Ovary (tissue), 9 donors: Measurements from ENCODE around the gene DHX16. TPM values are rescaled to one million over a fixed set of nuclear protein-coding genes. Genes with fewer than 3 reads are reported as not detected.

Experiments
- DNase-seq, 5 donors: peaks; one replicate each; pipeline ENCODE4 v3.0.0-alpha.2; 2019 to 2020
- H3K27ac ChIP-seq, 2 donors: fragments of 200-600 bp; one replicate each; pipeline versions ENCODE4 v1.5.1 to v1.8.0; 2019 to 2022
- H3K27me3 ChIP-seq: fragments of 200-600 bp; one replicate; pipeline ENCODE4 v1.8.0; 2022
- H3K36me3 ChIP-seq: fragments of 200-600 bp; sonication (generic); one replicate; pipeline ENCODE4 v1.5.1; 2019
- H3K4me1 ChIP-seq: one replicate; pipeline ENCODE4 v1.8.1; 2013; ENCODE audit warnings: mild to moderate bottlenecking, moderate library complexity; ENCODE audit not compliant: insufficient read depth
- H3K4me3 ChIP-seq: fragments of 200-600 bp; sonication (generic); one replicate; pipeline ENCODE4 v1.5.1; 2017
- H3K9me3 ChIP-seq, 2 donors: fragments of 200-600 bp in 1 of 2; sonication (generic) in 1 of 2; one replicate each; pipeline versions ENCODE4 v1.5.1 to v1.8.1; 2013 to 2019; ENCODE audit warnings: mild to moderate bottlenecking in 1 of 2, moderate library complexity in 1 of 2
- CTCF ChIP-seq, 3 donors: fragments of 450-650 bp in 2 of 3; fragments of 200-600 bp in 1 of 3; IDR thresholded peaks; one replicate each; pipeline versions ENCODE4 v1.5.1 to v1.8.0; 2016 to 2022; ENCODE audit warnings: antibody characterized with exemption in 3 of 3, mild to moderate bottlenecking in 1 of 3
- EP300 ChIP-seq: sonication (generic); formaldehyde crosslinking; IDR thresholded peaks from one replicate; pipeline ENCODE4 v1.6.1; 2017; ENCODE audit warnings: antibody characterized with exemption
- POLR2A ChIP-seq: fragments of 450-650 bp; IDR thresholded peaks from one replicate; pipeline ENCODE4 v1.6.1; 2017; ENCODE audit warnings: antibody characterized with exemption, mild to moderate bottlenecking, moderate library complexity
- WGBS, 3 donors: extraction: QIAGEN DNeasy Blood & Tissue Kit in 1 of 3; methylation state at CpG; one replicate each; pipeline versions ENCODE4 v1.1.5 to v1.1.7; 2013 to 2017; 5-methylcytosine and 5-hydroxymethylcytosine counted together
- intact Hi-C, 4 donors: fragments of 100-400 bp; cut with DNase I; formaldehyde crosslinking; loops; one replicate each; pipeline versions ENCODE4 v1.11.0 to v1.15.1; 2022 to 2023
- polyA plus RNA-seq, 2 donors: library from polyadenylated mRNA; stranded (reverse); fragments of 200-250 nt in 1 of 2; fragments of 350-450 nt in 1 of 2; fragmentation: Illumina TruSeq in 1 of 2; extraction: RNeasy Lipid Tissue Mini Kit (QIAGEN cat#74804) in 1 of 2; gene quantifications; one replicate each; pipeline ENCODE4 v1.2.3, GENCODE V29; 2013 to 2014
- total RNA-seq, 7 donors: library from RNA; depleted of rRNA in 2 of 7; stranded (reverse); fragments of >200 nt in 2 of 7; fragmentation: NEBNext Ultra II Directional in 3 of 7; extraction: Animal tissue kit (Norgen Biotek cat#: 25700) in 3 of 7; gene quantifications; one replicate each; pipeline versions ENCODE4 v1.1.0 to v1.2.4, GENCODE V29; 2016 to 2023
- donor health status: DM: no; HTN: no; CAD: no; lungs with moderate emphysema.
- donor health status: DM: no; HTN: no; CAD: no.
- donor health status: Bipolar disorder and iron deficiency.
- donor health status: DM: yes; HTN: yes; CAD: no.
- donor health status: DM: no; HTN: no; CAD: no.
- donor health status: DM: yes; HTN: yes; CAD: no.

The DHX16 gene
- total and polyA plus RNA-seq, 9 donors = 18.0 to 27.4 (median 22.5) TPM

- Histone ChIP-seq H3K27ac (no peak overlapping the region), H3K9me3 (no peaks in the 10 kb centered on the region), H3K36me3 (no peaks in the 10 kb centered on the region), H3K4me3 (no peak overlapping the region), H3K27me3 (no peaks in the 10 kb centered on the region), H3K4me1 (no peaks in the 10 kb centered on the region)
- DNase-seq = no peak
- WGBS, 3 donors = 91 to 100% (median 96%) methylated on average over 2 of the region's 2 CpGs
- TF ChIP-seq EP300 (no peak), CTCF (IDR thresholded peaks at IDR 0.05) (no peak), POLR2A (no peak)
- intact Hi-C loops = no loop called here
Measured at GRCh38 chr6:30709101-30709868, 36.5 kb upstream of the DHX16 start.

- Histone ChIP-seq H3K27ac (no peak overlapping the region), H3K9me3 (no peaks in the 10 kb centered on the region), H3K36me3 (no peaks in the 10 kb centered on the region), H3K4me1 (no peaks in the 10 kb centered on the region), H3K4me3 (no peak overlapping the region), H3K27me3 (no peaks in the 10 kb centered on the region)
- no peak for TF ChIP-seq EP300
- no peak for TF ChIP-seq CTCF (IDR thresholded peaks at IDR 0.05)
- TF ChIP-seq POLR2A = no peak
- intact Hi-C loops = no loop called here
- WGBS, 3 donors = 74 to 80% (median 77%) methylated on average over 6 of the region's 6 CpGs
- peak in 1 of 5 donors; percentile 32 for DNase-seq
Measured at GRCh38 chr6:30707281-30707850, 34.6 kb upstream of the DHX16 start.

- WGBS, 3 donors = 89 to 92% (median 90%) methylated on average over 4 of the region's 4 CpGs
- H3K4me1 ChIP-seq = no peaks in the 10 kb centered on the region
- no peaks in the 10 kb centered on the region for H3K27me3 ChIP-seq
- H3K27ac ChIP-seq = no peak overlapping the region
- intact Hi-C loops = no loop called here
- no peak for DNase-seq
- H3K4me3 ChIP-seq = no peak overlapping the region
- H3K9me3 ChIP-seq = no peaks in the 10 kb centered on the region
- H3K36me3 ChIP-seq = no peaks in the 10 kb centered on the region
- TF ChIP-seq POLR2A (no peak), EP300 (no peak), CTCF (IDR thresholded peaks at IDR 0.05) (no peak)
Measured at GRCh38 chr6:30705620-30706019, 32.8 kb upstream of the DHX16 start.

GRCh38 chr6:30703821-30704220, 31.0 kb upstream of the DHX16 start:
- H3K4me1 ChIP-seq = no peaks in the 10 kb centered on the region
- no peaks in the 10 kb centered on the region for H3K36me3 ChIP-seq
- no peak overlapping the region for H3K4me3 ChIP-seq
- H3K9me3 ChIP-seq = no peaks in the 10 kb centered on the region
- WGBS, 3 donors = 93 to 94% (median 94%) methylated on average over 4 of the region's 4 CpGs
- no peaks in the 10 kb centered on the region for H3K27me3 ChIP-seq
- no peak overlapping the region for H3K27ac ChIP-seq
- intact Hi-C loops = no loop called here
- TF ChIP-seq EP300 (no peak), CTCF (IDR thresholded peaks at IDR 0.05) (no peak), POLR2A (no peak)
- DNase-seq = peak in 1 of 5 donors; percentile 19
